ENCODE measurements around the gene SLC8A3. TPM values are rescaled to one million over a fixed set of nuclear protein-coding genes. Genes with fewer than 3 reads are reported as not detected.

SLC8A3 gene
- polyA plus RNA-seq, 2 of the 4 experiments (the other 2 are of a cell fraction), result not detected

DNA sequence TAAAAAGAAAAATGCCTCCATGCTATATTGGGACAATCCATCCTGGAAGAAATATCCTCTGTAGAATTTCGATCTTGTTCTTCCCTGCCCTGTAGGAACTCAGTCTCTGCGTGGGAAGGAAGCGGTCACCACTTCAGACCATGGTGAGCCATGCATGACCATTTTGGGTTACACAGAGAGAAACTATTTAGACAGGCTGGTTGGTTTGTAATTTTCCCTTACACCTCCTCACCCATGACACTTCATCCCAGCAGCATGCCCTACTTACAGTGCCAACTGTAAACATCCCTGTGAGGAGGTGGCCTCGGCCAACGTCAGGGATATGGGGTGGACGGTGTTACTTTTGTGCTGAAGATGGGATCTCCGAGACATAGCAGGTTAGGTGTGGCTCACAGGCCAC lies 188.2 kb downstream of the SLC8A3 start:
- TF ChIP-seq RARB (CRISPR knock-in tag; IDR thresholded peaks at IDR 0.05) (no peak), ZFP36 (IDR thresholded peaks at IDR 0.05; ENCODE audit: borderline replicate concordance, partially characterized antibody) (no peak), POLR2A (IDR thresholded peaks at IDR 0.05; ENCODE audit: low read length) (no peak)
- peak overlapping the region; percentile 68; the same call in 2 of the 3 replicates for H3K4me2 ChIP-seq
- peak overlapping the region; percentile 90 to 98 for H3K27ac ChIP-seq
- WGBS (ENCODE audit: missing lambda C conversion rate), result 79% methylated on average over 7 of the region's 7 CpGs
- DNase-seq (ENCODE audit: low read depth in 1 of 2, low spot score in 1 of 2), result no peak
- ChIA-PET CTCF (interaction anchor here (1.1 to 3.5 kb wide), 6 partner anchors 26 to 123 kb away, joined by 3 to 17 read pairs (median 8); no protein-coding TSS in a partner anchor), POLR2A (no interaction called here)
- no peaks in the 10 kb centered on the region for H3K9me3 ChIP-seq
- H3K4me1 ChIP-seq, result peaks cover 71% of the 10 kb centered on the region
- H3K4me3 ChIP-seq, result no peak overlapping the region
- no peak for FAIRE-seq
- ATAC-seq, result no peak

DNA sequence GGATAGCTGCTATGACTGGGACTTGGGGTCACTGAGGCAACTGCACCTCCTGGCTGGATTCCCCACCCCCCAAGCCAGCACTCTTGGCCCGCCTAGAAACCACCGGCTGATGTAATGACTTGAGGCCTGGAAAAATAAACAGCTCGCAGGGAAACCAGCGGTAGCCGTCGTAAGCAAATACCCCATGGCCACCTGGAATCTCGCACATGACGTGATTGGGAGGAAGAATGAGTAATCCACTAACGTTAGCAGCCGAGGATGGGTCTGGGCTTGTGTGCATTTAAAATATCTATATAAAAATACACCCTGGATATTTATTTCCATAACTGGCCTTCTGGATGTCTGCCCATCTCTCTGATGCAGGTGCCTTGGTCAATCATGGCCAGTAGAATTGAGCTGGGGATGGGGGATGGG lies 189.5 kb downstream of the SLC8A3 start:
- Histone ChIP-seq H3K4me3 (no peak overlapping the region), H3K4me1 (peaks cover 61% of the 10 kb centered on the region), H3K4me2 (peak overlapping the region; percentile 68), H3K27ac (peak overlapping the region; percentile 90 to 98), H3K9me3 (peaks cover 2% of the 10 kb centered on the region; the same call in 1 of the 3 replicates)
- DNase-seq (ENCODE audit: low read depth in 1 of 2, low spot score in 1 of 2) (peak; percentile 80 to 95), FAIRE-seq (peak; percentile 88), ATAC-seq (peak; percentile 78 to 88)
- CTCF ChIA-PET, result interaction anchor here (0.8 to 3.5 kb wide), 8 partner anchors 15 to 181 kb away, joined by 3 to 17 read pairs (median 6); no protein-coding TSS in a partner anchor
- WGBS (ENCODE audit: missing lambda C conversion rate), result 17% methylated on average over 10 of the region's 10 CpGs
- POLR2A ChIA-PET, result interaction anchor here (1.3 to 2.8 kb wide), 2 partner anchors 58 to 120 kb away, joined by 3 to 12 read pairs; partner anchors contain the start of gene SMOC1
- TF ChIP-seq BHLHE40 (IDR thresholded peaks at IDR 0.05; ENCODE audit: low read depth, low read length), result no peak
- TF ChIP-seq CBX8 (IDR thresholded peaks at IDR 0.05), result no peak
- peak; percentile 96 for TF ChIP-seq HOXB13 (CRISPR knock-in tag; IDR thresholded peaks at IDR 0.05; ENCODE audit: low read depth)
- peak; percentile 9 to 79; a peak in 4 of 5 replicates for TF ChIP-seq RAD21 (conservative IDR thresholded peaks at IDR 0.05 in 1 of 2, IDR thresholded peaks at IDR 0.05 in 1 of 2)
- TF ChIP-seq CEBPB (IDR thresholded peaks at IDR 0.05), result peak; percentile 86 to 92
- TF ChIP-seq RNF2 (IDR thresholded peaks at IDR 0.05; ENCODE audit: borderline replicate concordance, low read depth), result no peak
- no peak for TF ChIP-seq KDM1A (IDR thresholded peaks at IDR 0.05; ENCODE audit: low read depth)
- TF ChIP-seq RCOR1 (IDR thresholded peaks at IDR 0.05; ENCODE audit: low read depth, low read length), result no peak
- TF ChIP-seq PHF8 (IDR thresholded peaks at IDR 0.05; ENCODE audit: borderline replicate concordance, low read depth), result no peak
- peak; percentile 97 for TF ChIP-seq FOSL2 (IDR thresholded peaks at IDR 0.05)
- TF ChIP-seq FOSL2 (CRISPR knock-in tag; IDR thresholded peaks at IDR 0.05), result peak; percentile 96
- no peak for TF ChIP-seq HDAC2 (IDR thresholded peaks at IDR 0.05)
- no peak for TF ChIP-seq EHMT2 (IDR thresholded peaks at IDR 0.05; ENCODE audit: low read depth)
- TF ChIP-seq CHD2 (IDR thresholded peaks at IDR 0.05; ENCODE audit: low read length, partially characterized antibody), result peak; percentile 75
- TF ChIP-seq CHD4 (IDR thresholded peaks at IDR 0.05; ENCODE audit: borderline replicate concordance), result no peak
- TF ChIP-seq FOXS1 (CRISPR knock-in tag; IDR thresholded peaks at IDR 0.05), result peak; percentile 89; the same call in 1 of the 2 replicates
- TF ChIP-seq, protein P1, sequence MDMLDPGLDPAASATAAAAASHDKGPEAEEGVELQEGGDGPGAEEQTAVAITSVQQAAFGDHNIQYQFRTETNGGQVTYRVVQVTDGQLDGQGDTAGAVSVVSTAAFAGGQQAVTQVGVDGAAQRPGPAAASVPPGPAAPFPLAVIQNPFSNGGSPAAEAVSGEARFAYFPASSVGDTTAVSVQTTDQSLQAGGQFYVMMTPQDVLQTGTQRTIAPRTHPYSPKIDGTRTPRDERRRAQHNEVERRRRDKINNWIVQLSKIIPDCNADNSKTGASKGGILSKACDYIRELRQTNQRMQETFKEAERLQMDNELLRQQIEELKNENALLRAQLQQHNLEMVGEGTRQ (IDR thresholded peaks at IDR 0.05), result no peak
- peak; percentile 94 for TF ChIP-seq ZSCAN20 (CRISPR knock-in tag; IDR thresholded peaks at IDR 0.05)
- no peak for TF ChIP-seq TP53 (CRISPR knock-in tag; IDR thresholded peaks at IDR 0.05)
- no peak for TF ChIP-seq MAZ (IDR thresholded peaks at IDR 0.05; ENCODE audit: borderline replicate concordance, low read depth, low read length)
- peak; percentile 71 for TF ChIP-seq SMC3 (IDR thresholded peaks at IDR 0.05)
- TF ChIP-seq RARB (CRISPR knock-in tag; IDR thresholded peaks at IDR 0.05), result peak; percentile 64; the same call in 1 of the 2 replicates
- TF ChIP-seq CBX2 (IDR thresholded peaks at IDR 0.05; ENCODE audit: borderline replicate concordance, low read depth), result no peak
- TF ChIP-seq TFCP2L1 (CRISPR knock-in tag; IDR thresholded peaks at IDR 0.05), result no peak; the same call in 1 of the 2 replicates
- TF ChIP-seq JUN (IDR thresholded peaks at IDR 0.05), result peak; percentile 99 to 100
- TF ChIP-seq, protein P2, sequence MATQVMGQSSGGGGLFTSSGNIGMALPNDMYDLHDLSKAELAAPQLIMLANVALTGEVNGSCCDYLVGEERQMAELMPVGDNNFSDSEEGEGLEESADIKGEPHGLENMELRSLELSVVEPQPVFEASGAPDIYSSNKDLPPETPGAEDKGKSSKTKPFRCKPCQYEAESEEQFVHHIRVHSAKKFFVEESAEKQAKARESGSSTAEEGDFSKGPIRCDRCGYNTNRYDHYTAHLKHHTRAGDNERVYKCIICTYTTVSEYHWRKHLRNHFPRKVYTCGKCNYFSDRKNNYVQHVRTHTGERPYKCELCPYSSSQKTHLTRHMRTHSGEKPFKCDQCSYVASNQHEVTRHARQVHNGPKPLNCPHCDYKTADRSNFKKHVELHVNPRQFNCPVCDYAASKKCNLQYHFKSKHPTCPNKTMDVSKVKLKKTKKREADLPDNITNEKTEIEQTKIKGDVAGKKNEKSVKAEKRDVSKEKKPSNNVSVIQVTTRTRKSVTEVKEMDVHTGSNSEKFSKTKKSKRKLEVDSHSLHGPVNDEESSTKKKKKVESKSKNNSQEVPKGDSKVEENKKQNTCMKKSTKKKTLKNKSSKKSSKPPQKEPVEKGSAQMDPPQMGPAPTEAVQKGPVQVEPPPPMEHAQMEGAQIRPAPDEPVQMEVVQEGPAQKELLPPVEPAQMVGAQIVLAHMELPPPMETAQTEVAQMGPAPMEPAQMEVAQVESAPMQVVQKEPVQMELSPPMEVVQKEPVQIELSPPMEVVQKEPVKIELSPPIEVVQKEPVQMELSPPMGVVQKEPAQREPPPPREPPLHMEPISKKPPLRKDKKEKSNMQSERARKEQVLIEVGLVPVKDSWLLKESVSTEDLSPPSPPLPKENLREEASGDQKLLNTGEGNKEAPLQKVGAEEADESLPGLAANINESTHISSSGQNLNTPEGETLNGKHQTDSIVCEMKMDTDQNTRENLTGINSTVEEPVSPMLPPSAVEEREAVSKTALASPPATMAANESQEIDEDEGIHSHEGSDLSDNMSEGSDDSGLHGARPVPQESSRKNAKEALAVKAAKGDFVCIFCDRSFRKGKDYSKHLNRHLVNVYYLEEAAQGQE (IDR thresholded peaks at IDR 0.05), result no peak
- no peak for TF ChIP-seq MAFK (IDR thresholded peaks at IDR 0.05; ENCODE audit: partially characterized antibody)
- TF ChIP-seq ZC3H11A (IDR thresholded peaks at IDR 0.05), result no peak
- TF ChIP-seq POLR2AphosphoS2 (conservative IDR thresholded peaks at IDR 0.05; ENCODE audit: low read length), result no peak
- no peak for TF ChIP-seq POLR2A (IDR thresholded peaks at IDR 0.05; ENCODE audit: low read length)
- peak; percentile 87 for TF ChIP-seq EHF (CRISPR knock-in tag; IDR thresholded peaks at IDR 0.05)
- TF ChIP-seq FOSB (CRISPR knock-in tag; IDR thresholded peaks at IDR 0.05), result peak; percentile 73; the same call in 1 of the 2 replicates
- peak; percentile 99 for TF ChIP-seq JUNB (IDR thresholded peaks at IDR 0.05)
- TF ChIP-seq, protein P3, sequence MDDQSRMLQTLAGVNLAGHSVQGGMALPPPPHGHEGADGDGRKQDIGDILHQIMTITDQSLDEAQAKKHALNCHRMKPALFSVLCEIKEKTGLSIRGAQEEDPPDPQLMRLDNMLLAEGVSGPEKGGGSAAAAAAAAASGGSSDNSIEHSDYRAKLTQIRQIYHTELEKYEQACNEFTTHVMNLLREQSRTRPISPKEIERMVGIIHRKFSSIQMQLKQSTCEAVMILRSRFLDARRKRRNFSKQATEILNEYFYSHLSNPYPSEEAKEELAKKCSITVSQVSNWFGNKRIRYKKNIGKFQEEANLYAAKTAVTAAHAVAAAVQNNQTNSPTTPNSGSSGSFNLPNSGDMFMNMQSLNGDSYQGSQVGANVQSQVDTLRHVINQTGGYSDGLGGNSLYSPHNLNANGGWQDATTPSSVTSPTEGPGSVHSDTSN (IDR thresholded peaks at IDR 0.05), result peak; percentile 64; the same call in 1 of the 2 replicates
- no peak for TF ChIP-seq SREBF2 (IDR thresholded peaks at IDR 0.05)
